GM12801 (cell line): Measurements from ENCODE around the gene SCRN1.

Experiments used
- TF ChIP-seq, protein P1 (sequence below): IDR thresholded peaks from one replicate; pipeline ENCODE4 v1.5.1; 2011; ENCODE audit warnings: control low read depth; ENCODE audit not compliant: insufficient read length; ENCODE audit errors: extremely low read depth

The SCRN1 gene

DNA sequence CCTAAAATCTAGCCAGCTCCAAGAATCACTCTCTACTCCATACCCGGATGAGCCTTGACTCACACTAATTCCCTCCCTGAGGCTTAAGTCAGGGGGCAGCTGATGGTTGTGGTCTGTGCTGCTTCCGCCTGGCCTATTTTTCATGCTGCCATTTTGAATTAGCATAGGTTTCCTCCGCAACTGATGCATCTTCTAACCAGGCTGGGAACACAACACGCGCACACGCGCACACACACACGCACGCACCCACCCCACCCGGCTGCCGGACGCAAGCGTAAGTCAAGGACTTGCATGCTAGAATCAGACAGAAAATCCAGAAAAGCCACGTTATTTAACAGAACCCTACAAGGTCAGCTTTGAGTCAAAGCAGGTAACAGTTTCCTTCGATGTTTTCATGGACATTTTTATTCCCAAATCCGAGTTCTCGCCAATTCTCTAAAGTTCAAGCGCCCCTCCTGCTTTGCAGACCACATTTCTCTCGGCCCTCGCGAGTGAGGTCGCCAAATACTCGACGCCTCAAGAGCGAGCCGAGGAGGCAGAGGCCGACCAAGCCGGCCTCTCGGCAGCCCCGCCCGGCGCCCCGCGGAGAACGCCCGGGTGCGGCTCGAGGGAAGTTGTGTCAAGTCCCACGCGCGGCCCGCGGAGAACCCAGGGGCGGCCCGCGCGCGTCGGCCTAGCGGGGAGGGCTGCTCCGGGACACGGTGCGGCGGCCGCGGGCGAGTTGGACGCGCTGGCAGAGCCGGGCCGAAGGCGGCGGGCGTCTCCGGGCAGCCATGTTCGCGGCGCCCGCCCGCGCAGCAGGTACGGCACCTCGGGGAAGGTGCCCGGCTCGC lies 961 bp downstream of the SCRN1 start:
- TF ChIP-seq, protein P1, sequence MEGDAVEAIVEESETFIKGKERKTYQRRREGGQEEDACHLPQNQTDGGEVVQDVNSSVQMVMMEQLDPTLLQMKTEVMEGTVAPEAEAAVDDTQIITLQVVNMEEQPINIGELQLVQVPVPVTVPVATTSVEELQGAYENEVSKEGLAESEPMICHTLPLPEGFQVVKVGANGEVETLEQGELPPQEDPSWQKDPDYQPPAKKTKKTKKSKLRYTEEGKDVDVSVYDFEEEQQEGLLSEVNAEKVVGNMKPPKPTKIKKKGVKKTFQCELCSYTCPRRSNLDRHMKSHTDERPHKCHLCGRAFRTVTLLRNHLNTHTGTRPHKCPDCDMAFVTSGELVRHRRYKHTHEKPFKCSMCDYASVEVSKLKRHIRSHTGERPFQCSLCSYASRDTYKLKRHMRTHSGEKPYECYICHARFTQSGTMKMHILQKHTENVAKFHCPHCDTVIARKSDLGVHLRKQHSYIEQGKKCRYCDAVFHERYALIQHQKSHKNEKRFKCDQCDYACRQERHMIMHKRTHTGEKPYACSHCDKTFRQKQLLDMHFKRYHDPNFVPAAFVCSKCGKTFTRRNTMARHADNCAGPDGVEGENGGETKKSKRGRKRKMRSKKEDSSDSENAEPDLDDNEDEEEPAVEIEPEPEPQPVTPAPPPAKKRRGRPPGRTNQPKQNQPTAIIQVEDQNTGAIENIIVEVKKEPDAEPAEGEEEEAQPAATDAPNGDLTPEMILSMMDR, result no peak

DNA sequence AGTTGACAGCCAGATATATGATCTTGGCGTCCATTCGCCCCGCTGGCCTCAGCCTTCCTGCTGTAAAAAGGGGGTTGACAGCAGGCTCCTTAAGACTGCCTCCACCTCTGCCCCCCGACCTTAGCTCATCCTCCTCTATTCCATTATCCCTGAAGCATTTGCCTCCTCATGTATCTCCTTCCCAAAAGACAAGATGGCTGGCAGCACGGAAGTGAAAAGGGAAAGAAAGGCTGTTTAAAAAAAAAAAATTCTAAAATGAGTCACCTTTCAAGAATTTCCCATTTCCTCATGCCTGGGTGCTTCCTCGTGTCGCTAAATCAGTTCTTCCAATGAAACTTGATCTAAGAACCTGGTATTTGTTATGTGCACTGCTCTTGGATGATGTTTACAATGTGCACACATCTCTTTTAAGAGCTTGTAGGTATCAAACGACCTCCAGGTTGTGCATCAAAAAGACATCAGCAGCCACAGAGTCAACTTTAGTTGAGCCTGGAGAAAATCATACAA lies 1.7 kb downstream of the SCRN1 start:
- TF ChIP-seq, protein P1, result no peak

DNA sequence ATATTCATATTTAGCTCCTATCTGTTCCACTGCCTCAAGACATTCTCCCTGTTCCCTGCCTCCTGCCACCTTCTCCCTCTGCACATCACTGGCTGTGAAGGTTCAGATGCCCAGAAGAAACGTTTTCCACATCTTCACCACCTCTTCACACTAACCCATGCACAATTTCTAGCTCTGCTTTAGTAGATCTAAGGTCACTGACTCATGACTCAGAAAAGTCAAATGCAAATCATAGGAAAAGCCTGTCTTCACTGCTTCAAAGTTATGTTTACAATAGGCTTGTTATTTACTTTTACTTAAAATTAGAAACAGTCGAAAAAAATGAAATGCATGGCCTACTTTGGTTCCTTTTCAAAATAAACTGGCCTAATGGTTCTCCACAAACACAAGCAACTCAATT lies 2.5 kb downstream of the SCRN1 start:
- TF ChIP-seq, protein P1, result no peak

DNA sequence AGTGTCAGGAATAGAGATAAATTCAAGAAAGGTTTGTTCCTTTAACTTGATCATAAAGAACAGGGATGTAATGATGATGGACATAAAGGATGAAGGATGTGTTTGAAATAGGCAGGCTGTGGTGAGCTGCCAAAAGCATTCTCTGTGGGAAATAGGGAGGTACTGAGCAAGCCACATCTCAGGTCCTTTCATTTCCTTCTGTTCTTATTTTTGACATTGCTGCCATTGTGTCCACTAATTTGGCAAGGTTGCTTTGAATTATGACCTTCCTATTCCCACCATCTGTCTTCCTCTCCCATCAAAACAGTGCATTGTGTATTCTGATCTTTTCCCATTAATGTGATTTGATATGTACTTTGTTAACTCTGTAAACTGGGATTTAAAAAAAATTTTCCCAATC lies 9.4 kb downstream of the SCRN1 start:
- TF ChIP-seq, protein P1, result no peak

DNA sequence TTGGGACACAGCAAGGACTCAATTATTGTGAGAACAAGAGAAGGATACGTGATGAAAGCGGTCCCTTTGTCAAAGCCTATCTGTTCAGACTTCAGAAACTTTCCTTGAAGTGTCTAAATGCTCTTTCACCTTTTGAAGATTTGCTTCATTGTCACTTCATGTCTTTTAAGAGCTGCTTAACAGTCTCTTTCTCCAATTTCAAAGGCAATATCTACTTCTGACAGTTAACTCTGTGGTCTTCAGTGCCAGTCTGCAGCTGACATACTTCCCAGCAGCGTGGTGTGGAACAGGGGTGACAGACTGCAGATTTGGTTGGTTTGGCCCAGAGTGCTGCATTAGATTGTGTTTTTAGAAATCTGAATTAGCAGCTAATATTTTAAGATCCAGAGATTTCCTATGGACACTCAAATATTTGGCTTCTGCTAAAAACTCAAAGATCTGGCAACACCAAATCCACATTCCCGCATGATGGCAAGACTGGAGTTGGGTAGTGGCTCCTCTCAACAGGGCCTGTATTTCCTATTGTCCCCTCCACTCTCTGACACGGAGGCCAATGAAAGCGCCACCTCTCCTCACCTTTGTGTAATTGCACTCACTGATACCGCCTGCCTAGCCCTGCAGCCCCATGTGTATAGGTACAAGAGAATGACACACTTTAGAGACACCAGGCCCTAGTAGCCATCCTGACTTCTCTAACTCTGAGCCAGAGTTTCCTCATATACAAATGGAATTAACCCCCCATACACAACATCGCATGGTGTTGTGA lies 11.5 kb downstream of the SCRN1 start:
- TF ChIP-seq, protein P1, result no peak

DNA sequence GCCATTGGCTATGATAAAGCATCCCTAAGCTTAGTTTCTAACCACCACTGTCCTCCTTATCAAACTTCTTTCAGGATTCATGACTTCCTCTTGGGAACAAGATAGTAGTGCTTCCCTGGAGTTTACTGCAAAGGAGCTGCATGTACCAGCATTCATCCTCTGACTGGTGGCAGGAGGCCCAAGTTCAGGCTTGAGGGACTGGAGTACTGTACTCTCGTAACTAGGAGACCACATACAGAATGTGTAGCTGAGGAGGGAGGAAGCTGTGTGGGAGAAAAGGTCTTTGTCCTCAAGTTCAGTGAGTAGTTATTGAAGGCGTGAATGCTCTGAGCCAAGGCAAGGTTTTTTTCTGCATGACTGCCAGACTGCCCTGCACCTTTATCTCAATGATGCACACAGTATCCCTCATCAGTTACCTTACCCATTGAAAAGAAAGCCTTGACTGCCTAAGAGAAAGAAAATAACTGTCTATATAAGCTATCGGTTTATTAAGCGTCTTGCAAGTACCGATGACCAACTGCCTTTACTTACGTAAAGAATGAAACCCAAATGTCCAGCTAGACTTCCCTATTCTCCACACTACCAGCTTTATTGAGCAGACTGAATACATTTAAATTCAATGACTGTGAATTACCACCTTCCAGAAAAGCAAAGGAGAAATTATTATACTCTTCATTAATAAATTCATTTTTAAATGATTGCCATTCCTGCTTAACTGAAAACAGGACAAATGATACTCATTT lies 12.8 kb downstream of the SCRN1 start:
- TF ChIP-seq, protein P1, result no peak

DNA sequence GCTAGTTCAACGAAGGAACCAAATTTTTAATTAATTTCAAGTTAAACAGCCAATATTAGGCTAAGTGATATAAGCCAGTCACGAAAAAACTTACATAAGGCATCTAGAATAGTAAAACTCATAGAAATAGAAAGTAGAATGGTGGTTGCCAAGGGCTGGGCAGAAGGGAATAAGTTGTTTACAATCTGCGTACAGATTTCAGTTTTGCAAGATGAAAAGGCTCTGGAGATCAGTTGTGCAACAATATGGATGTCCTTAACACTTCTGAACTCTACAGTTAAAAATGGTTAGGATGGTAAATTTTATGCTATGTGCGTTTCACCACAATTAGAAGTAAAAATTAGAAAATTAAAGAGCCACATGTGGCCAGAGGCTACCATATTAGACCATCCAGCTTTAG lies 13.3 kb downstream of the SCRN1 start:
- TF ChIP-seq, protein P1, result no peak
